K562 (cell line): ENCODE data around the gene COPB2. TPM values are rescaled to one million over a fixed set of nuclear protein-coding genes. Genes with fewer than 3 reads are reported as not detected.

Source experiments
- BDP1 ChIP-seq: IDR thresholded peaks from 3 replicates; pipeline ENCODE4 v1.6.1; 2011; ENCODE audit not compliant: insufficient read length, insufficient read depth
- BRD4 ChIP-seq: fragments of 200-600 bp; sonication (generic); IDR thresholded peaks from 2 replicates; pipeline ENCODE4 v1.6.1; 2017; ENCODE audit warnings: inconsistent platforms
- CBX5 ChIP-seq: IDR thresholded peaks from 2 replicates; pipeline ENCODE4 v1.6.1; 2014; ENCODE audit warnings: low read depth, borderline replicate concordance
- CBX8 ChIP-seq: fragments of 200-600 bp; sonication (generic); IDR thresholded peaks from 2 replicates; pipeline ENCODE4 v1.6.1; 2012; ENCODE audit warnings: borderline replicate concordance, mixed run types, low read depth, mild to moderate bottlenecking, moderate library complexity, mixed read lengths, low read length, control low read depth, inconsistent platforms; ENCODE audit not compliant: poor library complexity, severe bottlenecking; ENCODE audit errors: extremely low read depth
- CREM ChIP-seq: IDR thresholded peaks from 2 replicates; pipeline ENCODE4 v1.6.1; 2014; ENCODE audit warnings: antibody characterized with exemption, low read depth
- CSDE1 ChIP-seq, 2 experiments: fragments of 450-650 bp; IDR thresholded peaks; 2 replicates each; pipeline ENCODE4 v1.6.1; 2016; ENCODE audit warnings: mild to moderate bottlenecking in 1 of 2
- EWSR1 ChIP-seq: fragments of 450-650 bp; IDR thresholded peaks from 2 replicates; pipeline ENCODE4 v1.6.1; 2018; ENCODE audit warnings: borderline replicate concordance, mild to moderate bottlenecking, low read depth, moderate library complexity; ENCODE audit not compliant: partially characterized antibody
- KDM5B ChIP-seq: fragments of 200-600 bp; sonication (generic); IDR thresholded peaks from 2 replicates; pipeline ENCODE4 v1.6.1; 2012; ENCODE audit warnings: low read depth, mild to moderate bottlenecking, moderate library complexity, low read length, control low read depth, inconsistent platforms; ENCODE audit not compliant: insufficient replicate concordance
- MCM7 ChIP-seq, 2 experiments: fragments of 450-650 bp; IDR thresholded peaks; 2 replicates each; pipeline ENCODE4 v1.6.1; 2016 to 2018
- POLR3A ChIP-seq: IDR thresholded peaks from 2 replicates; pipeline ENCODE4 v1.6.1; 2011; ENCODE audit warnings: borderline replicate concordance, mild to moderate bottlenecking, moderate library complexity; ENCODE audit not compliant: insufficient read length, insufficient read depth; ENCODE audit errors: extremely low read depth
- SFPQ ChIP-seq: fragments of 200-400 bp; formaldehyde crosslinking; IDR thresholded peaks from 2 replicates; pipeline ENCODE4 v1.6.1; 2017; ENCODE audit warnings: mild to moderate bottlenecking, low read depth, low read length, moderate library complexity
- SIN3B ChIP-seq: fragments of 450-650 bp; IDR thresholded peaks from 2 replicates; pipeline ENCODE4 v1.6.1; 2017; ENCODE audit warnings: low read depth, mild to moderate bottlenecking, moderate library complexity
- TEAD1 ChIP-seq, 2 experiments: fragments of 450-650 bp in 1 of 2; sonication (generic) in 1 of 2; formaldehyde crosslinking; IDR thresholded peaks; 2 replicates each; pipeline versions ENCODE4 v1.4.0 to v1.8.0; 2020 to 2022; ENCODE audit warnings: mild to moderate bottlenecking in 2 of 2, missing genetic modification reagents in 1 of 2
- ZFPM2 ChIP-seq: fragments of 250-450 bp; sonication (Bioruptor Pico); IDR thresholded peaks from 2 replicates; pipeline ENCODE4 v1.5.1; 2022; ENCODE audit warnings: mild to moderate bottlenecking
- ZNF830 ChIP-seq: fragments of 250-450 bp; sonication (Bioruptor Pico); IDR thresholded peaks from 2 replicates; pipeline ENCODE4 v1.5.0; 2021; ENCODE audit warnings: mild to moderate bottlenecking
- ZSCAN29 ChIP-seq: fragments of 450-650 bp; IDR thresholded peaks from 2 replicates; pipeline ENCODE4 v1.6.1; 2017
- polyA plus RNA-seq, 8 experiments: library from polyadenylated mRNA; depleted of rRNA in 4 of 8; stranded (reverse) in 5 of 8; unstranded in 3 of 8; fragments of >200 nt; fragmentation: Nextera tagmentation in 2 of 8; fragmentation: Illumina TruSeq in 1 of 8; extraction: Ambion mirVana in 2 of 8; extraction: Trizol in 1 of 8; gene quantifications; 2 replicates each; pipeline versions ENCODE4 v1.2.1 to v1.2.3, GENCODE V29; 2011 to 2014; ENCODE audit warnings: inconsistent platforms in 1 of 8, missing spikeins in 1 of 8
- total RNA-seq, 7 experiments: library from RNA; depleted of rRNA in 6 of 7; stranded (reverse); fragments of >200 nt in 6 of 7; fragmentation: Illumina TruSeq in 2 of 7; extraction: Trizol in 2 of 7; gene quantifications; 2 replicates each; pipeline versions ENCODE4 v1.2.1 to v1.2.3, GENCODE V29; 2011 to 2021; ENCODE audit warnings: low replicate concordance in 1 of 7
- TF ChIP-seq, protein P1 (sequence below), 2 experiments: fragments of 450-650 bp; conservative IDR thresholded peaks; 2 replicates each; pipeline ENCODE4 v1.6.1; 2017; ENCODE audit warnings: mild to moderate bottlenecking in 2 of 2, moderate library complexity in 2 of 2
- TF ChIP-seq, protein P2 (sequence below): fragments of 150-350 bp; conservative IDR thresholded peaks from 2 replicates; pipeline ENCODE4 v1.6.1; 2014; ENCODE audit warnings: low read length
- TF ChIP-seq, protein P3 (sequence below): sonication (generic); formaldehyde crosslinking; IDR thresholded peaks from 2 replicates; pipeline ENCODE4 v1.8.0; 2023; ENCODE audit warnings: mild to moderate bottlenecking, missing genetic modification reagents

Gene COPB2
- total and polyA plus RNA-seq, 9 of the 15 experiments (the other 6 are each of a cell fraction or from before 2014, with no cell fraction given) = 64.3 to 189 (median 130) TPM

DNA sequence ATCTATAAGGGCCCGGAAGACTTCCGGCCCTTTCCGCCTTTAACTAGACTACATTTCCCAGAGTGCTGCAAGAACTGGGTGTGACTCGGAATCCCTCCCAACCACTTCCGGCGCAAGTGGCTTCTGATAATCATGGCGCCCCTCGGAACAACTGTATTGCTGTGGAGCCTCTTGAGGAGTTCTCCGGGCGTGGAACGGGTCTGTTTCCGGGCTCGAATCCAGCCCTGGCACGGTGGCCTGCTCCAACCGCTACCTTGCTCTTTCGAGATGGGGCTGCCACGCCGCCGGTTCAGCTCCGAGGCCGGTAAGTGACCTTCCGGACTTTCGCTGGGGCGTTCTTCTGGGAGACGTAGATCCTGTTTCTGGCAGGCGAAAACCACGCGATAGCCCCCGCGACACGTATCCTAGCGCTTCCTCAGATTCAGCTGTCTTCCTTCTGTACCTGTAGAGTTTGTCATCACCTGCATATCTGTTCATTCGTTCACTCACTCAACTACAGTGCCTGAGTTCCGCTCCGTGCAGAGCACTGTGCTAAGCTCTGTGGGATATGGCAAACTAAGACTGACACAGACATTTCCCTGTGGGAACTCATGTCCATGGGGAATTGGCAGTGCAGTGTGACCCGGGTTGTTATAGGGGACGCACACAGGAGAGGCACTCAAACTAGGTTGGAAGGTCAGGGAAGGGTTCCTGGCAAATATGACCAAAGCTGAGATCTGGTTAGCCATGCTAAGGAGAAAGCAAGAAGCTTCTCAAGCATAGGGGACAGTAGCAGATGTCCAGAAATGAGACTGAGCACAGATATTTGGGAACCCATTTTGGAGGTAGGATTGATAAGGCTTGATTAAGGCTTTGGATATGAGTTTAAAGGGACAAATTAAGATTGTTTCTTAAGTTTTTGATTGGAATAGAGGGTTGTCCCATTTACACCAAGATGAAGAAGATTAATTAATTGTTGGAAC lies 45.3 kb downstream of the COPB2 start, which contains the start of gene MRPS22 (continued):
- no peak for TF ChIP-seq SFPQ
- TF ChIP-seq CBX5 = no peak
- peak; percentile 84 for TF ChIP-seq KDM5B
- TF ChIP-seq BRD4 = no peak
- no peak for TF ChIP-seq EWSR1
- no peak for TF ChIP-seq BDP1
- peak; percentile 83 for TF ChIP-seq CREM
- no peak for TF ChIP-seq POLR3A
- peak in 1 of 2 experiments; percentile 79; a peak in 1 of 4 replicates for TF ChIP-seq TEAD1 (CRISPR knock-in tag; IDR thresholded peaks at IDR 0.05)
- TF ChIP-seq ZNF830 = no peak
- TF ChIP-seq SIN3B = peak; percentile 98
- TF ChIP-seq, protein P1, sequence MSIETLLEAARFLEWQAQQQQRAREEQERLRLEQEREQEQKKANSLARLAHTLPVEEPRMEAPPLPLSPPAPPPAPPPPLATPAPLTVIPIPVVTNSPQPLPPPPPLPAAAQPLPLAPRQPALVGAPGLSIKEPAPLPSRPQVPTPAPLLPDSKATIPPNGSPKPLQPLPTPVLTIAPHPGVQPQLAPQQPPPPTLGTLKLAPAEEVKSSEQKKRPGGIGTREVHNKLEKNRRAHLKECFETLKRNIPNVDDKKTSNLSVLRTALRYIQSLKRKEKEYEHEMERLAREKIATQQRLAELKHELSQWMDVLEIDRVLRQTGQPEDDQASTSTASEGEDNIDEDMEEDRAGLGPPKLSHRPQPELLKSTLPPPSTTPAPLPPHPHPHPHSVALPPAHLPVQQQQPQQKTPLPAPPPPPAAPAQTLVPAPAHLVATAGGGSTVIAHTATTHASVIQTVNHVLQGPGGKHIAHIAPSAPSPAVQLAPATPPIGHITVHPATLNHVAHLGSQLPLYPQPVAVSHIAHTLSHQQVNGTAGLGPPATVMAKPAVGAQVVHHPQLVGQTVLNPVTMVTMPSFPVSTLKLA (conservative IDR thresholded peaks at IDR 0.05) = peak; percentile 52 to 83; a peak in 2 of 4 replicates
- no peak for TF ChIP-seq ZSCAN29
- no peak for TF ChIP-seq CSDE1 (IDR thresholded peaks at IDR 0.05)
- TF ChIP-seq, protein P2, sequence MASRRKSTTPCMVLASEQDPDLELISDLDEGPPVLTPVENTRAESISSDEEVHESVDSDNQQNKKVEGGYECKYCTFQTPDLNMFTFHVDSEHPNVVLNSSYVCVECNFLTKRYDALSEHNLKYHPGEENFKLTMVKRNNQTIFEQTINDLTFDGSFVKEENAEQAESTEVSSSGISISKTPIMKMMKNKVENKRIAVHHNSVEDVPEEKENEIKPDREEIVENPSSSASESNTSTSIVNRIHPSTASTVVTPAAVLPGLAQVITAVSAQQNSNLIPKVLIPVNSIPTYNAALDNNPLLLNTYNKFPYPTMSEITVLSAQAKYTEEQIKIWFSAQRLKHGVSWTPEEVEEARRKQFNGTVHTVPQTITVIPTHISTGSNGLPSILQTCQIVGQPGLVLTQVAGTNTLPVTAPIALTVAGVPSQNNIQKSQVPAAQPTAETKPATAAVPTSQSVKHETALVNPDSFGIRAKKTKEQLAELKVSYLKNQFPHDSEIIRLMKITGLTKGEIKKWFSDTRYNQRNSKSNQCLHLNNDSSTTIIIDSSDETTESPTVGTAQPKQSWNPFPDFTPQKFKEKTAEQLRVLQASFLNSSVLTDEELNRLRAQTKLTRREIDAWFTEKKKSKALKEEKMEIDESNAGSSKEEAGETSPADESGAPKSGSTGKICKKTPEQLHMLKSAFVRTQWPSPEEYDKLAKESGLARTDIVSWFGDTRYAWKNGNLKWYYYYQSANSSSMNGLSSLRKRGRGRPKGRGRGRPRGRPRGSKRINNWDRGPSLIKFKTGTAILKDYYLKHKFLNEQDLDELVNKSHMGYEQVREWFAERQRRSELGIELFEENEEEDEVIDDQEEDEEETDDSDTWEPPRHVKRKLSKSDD = no peak
- no peak for TF ChIP-seq ZFPM2 (CRISPR knock-in tag)
- TF ChIP-seq MCM7 (IDR thresholded peaks at IDR 0.05) = no peak
- TF ChIP-seq, protein P3, sequence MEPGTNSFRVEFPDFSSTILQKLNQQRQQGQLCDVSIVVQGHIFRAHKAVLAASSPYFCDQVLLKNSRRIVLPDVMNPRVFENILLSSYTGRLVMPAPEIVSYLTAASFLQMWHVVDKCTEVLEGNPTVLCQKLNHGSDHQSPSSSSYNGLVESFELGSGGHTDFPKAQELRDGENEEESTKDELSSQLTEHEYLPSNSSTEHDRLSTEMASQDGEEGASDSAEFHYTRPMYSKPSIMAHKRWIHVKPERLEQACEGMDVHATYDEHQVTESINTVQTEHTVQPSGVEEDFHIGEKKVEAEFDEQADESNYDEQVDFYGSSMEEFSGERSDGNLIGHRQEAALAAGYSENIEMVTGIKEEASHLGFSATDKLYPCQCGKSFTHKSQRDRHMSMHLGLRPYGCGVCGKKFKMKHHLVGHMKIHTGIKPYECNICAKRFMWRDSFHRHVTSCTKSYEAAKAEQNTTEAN (CRISPR knock-in tag) = no peak
- no peak for TF ChIP-seq CBX8
